Activated gamma-delta T cell (primary cell): ENCODE data around the gene CFAP161.
"Not testable (repeated sequence)": the region's sequence is repeated elsewhere in the genome, so short reads cannot be mapped to it uniquely, and the experiment has no call there.

Experiments used
- DNase-seq: peaks from one replicate; lab custom pipeline; 2025; lab: John Stamatoyannopoulos, UW

Gene CFAP161

DNA sequence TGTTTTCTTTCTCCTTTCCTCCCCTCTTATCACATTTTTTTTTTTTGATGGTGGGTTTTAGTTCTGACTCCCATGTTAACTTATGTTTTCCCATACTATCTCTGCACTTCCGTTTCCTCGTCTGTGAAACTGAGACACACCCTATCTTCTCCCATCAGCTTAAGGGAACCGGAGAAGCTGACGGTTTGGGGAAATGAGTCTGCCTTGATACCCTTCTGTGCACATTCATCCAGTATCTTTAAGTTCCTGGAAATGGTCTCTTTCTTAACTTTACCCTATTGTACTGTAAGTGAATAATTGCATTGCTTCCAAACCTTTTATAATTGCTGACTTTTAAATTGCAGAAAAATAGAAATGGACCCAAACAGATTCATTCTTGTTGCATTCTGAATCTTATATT, 26.2 kb upstream of the CFAP161 start:
- no peak for DNase-seq

DNA sequence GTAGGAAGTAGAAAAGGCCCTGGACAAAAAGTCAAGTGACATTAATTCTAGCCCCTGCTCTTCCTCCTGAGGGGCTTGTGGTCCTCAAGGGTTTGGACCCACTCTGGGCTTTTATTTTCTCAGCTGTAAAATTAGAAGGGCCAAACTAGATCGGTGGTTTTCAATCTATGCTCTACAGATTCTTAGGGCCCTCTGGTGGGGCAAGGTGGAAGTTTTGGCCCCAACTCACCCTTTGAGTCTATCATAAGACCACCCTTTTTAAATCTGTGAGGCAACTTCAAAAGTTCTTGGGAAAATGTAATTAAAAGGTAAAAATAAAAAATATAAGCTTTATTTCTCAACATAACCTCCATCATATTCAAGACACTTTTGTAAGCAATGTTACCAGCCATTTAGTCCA, 25.6 kb upstream of the CFAP161 start:
- no peak for DNase-seq

- no peak for DNase-seq
Observed at GRCh38 chr15:81111018-81111417, 23.1 kb upstream of the CFAP161 start.

GRCh38 chr15:81111510-81112470, 22.3 kb upstream of the CFAP161 start:
- DNase-seq: no peak

DNA sequence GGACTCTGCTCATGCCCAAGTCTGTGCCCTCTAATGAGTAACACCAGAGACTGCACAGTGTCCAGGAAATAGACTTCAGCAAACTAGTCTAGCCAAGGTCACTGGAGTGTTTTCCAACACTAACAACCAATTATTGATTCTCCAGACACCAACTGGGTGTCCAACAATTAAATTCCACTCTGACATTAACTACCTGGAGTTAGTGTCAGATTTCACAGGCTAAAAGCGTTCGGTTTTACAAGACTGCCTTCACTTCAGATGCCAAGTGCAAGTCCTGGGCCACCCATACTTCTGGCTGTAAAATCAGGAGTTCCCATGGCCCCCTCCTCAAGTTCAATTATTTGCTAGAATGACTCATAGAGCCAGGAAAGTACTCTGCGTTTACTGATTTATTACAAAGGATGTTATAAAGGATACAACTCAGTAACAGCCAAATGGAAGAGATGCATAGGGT, 20.8 kb upstream of the CFAP161 start:
- DNase-seq: no peak

GRCh38 chr15:81113861-81114291, 20.2 kb upstream of the CFAP161 start:
- no peak for DNase-seq

- DNase-seq: no peak
Observed at GRCh38 chr15:81115054-81115939, 18.8 kb upstream of the CFAP161 start.

DNA sequence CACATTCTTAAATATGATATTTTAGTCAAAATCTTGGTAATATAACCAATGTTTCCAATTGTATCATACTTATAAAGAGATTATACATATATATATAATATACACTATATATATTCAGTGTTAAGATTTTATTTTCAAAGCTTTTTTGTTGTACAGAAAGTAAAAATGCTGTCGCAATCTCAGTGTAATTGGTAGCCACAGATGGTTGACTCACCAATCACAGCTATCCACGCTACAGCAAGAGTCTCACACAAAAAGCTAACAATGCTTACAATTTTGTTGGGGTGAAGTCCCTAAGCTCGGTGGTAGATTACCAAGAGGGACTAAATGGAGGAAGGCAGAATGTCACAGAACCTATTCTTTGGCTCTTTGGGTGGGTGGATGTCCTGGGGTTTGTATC, 16.9 kb upstream of the CFAP161 start:
- DNase-seq: no peak

DNA sequence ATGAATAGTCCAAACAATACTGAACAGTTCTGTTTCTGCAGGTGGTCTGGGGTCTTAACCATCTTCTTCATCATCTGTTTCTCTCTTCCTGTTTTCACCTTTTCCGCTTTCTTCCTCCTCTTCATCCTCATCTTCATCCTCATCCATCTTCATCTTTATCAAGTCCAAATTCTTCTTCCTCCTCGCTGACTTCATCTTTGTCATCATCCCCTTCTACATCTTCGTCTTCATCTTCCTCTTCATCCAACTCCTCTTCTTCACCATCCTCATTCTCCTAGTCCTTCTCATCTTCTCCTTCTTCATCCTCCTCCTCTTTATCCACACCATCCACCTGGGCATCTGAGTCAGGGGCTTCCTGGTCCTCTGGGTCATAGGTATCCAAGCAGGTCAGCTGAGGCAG, 16.5 kb upstream of the CFAP161 start:
- no peak for DNase-seq

- DNase-seq: no peak
Observed at GRCh38 chr15:81118361-81118760, 15.7 kb upstream of the CFAP161 start.

DNA sequence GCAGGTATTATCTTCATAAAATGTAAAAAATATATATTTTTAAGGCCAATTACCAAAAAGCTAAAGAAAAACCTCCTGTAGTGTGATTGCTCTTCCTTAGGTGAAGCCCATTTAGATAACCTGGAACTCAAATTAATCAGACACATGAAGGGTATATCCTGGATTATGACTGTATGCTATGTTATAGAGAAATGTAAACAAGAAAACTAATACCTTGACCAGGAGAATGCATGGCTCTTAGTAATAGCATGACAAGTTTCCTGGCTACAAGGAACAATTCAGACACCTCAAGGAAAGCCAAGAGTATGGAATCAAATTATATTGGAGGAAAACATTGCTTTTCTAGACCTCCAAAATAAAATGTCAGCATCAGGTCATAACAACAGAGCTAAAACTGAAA, 14.0 kb upstream of the CFAP161 start:
- DNase-seq: no peak

DNA sequence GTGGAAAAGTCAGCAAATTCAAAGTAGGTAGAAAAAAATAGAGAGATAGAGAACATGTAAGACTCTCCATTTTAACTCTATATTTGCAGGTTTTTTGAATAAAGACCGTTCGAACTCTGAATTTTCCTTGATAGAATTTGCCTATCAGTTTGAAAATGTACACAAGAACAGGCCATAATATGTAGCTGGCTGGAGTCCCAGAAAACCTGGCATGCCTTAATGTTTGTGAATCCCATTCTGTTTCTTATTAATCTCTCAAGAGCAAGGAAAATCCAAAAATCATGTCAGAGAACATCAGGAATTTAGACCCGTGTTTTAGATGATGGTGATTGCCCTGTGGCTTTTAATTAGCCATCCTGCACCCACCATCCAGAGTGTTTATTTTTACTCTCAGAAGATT, 7.2 kb upstream of the CFAP161 start:
- no peak for DNase-seq

- DNase-seq: not testable (repeated sequence)
Observed at GRCh38 chr15:81141478-81141877, 7.4 kb downstream of the CFAP161 start.

DNA sequence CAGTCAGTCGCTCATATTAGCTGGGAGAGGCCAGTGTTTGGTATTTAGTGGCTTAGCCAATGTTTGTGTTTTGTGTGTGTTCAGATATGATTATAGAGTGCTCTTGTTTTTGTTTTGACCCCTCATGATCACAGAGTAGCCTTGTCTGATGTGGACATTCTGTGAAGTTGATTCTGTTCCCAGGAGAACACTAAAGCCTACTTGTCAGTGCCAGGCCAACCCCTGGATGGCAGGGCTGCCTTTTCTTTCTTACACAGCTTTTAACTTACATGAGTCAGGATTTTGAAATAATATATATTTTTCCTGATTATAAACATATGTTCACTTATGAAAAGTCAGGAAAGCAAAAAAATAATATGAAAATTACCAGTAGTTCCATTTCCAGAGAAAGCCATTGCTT, 11.9 kb downstream of the CFAP161 start:
- DNase-seq: no peak

DNA sequence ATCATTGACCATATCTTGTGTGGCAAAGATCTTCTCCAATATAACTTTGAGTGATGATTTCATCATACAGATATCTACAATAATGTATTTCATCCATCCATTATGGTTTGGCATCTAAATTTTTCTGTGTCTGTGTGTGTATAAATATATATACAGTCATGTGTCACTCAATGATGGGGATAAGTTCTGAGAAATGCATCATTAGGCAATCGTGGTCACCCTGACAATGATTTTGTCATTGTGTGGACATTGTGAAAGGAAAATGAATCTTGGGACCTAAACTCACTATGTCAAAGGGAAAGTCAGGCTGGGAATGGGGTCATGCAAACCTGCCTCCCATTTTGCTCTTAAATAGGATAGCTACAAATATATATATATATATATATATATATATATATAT, 12.4 kb downstream of the CFAP161 start:
- no peak for DNase-seq

DNA sequence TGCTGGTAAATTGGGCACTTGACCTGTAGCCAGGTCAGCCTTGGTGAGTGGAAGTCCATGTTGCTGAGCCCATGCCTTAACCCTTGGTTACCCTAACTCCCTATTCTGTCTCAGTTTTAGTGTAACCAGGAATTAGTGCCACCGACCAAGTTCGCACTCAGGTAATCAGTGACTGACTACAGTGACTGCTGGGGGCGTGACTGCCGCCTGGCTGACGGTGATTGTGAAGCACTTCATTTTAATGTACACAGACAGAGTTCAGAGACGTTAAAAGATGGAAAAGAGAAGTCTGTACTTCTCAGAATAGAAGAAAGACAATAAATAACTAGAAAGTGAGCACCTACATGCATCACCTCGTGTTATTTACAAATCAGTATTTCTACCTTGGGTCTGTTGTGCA, 17.3 kb downstream of the CFAP161 start:
- no peak for DNase-seq

- DNase-seq: no peak
Observed at GRCh38 chr15:81152339-81152738, 18.3 kb downstream of the CFAP161 start.

- no peak for DNase-seq
Observed at GRCh38 chr15:81152799-81153198, 18.7 kb downstream of the CFAP161 start.

- DNase-seq: no peak
Observed at GRCh38 chr15:81155375-81156218, 21.5 kb downstream of the CFAP161 start.

GRCh38 chr15:81156324-81156723, 22.3 kb downstream of the CFAP161 start:
- no peak for DNase-seq

DNA sequence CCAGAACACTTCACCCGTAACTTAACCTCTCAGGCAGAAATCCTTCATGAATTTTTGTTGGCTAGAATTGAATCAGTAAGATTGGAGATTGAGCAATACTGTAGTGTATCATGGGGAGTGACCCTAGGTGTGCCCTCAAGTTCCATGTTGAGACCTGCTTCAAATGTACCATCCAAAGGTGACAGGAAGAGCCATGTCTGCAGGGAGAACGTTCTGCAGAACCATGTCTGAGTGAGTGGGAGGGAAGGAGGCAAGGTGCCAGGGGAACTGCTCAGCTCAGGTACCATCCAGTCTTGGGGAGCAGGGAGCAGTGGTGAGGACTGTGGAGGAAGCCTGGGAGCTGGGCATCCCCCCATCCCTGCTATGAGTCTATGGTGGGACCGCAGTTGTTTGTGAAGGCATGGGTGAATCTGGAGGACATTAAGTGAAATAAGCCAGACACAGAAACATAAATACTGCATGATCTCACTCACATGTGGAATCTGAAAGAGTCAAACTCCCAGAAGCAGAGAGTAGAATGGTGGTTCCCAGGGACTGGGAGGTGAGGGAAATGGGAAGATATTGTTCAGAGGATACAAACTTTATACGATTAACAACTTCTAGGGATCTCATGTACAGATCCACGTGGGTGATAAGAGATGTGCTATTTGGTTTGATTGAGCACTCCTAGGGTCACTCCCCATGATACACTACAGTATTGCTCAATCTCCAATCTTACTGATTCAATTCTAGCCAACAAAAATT, 23.3 kb downstream of the CFAP161 start:
- no peak for DNase-seq
